Coronary artery (tissue), 2 donors: ENCODE results near the gene QPCT.

Experiments
- DNase-seq: peaks from one replicate; pipeline ENCODE4 v3.0.0-alpha.2; 2017; ENCODE audit warnings: low spot score
- H3K27ac ChIP-seq, 2 donors: fragments of 200-600 bp; sonication (generic); one replicate each; pipeline ENCODE4 v1.5.1; 2016 to 2019
- H3K4me3 ChIP-seq: fragments of 200-600 bp; sonication (generic); 2 replicates; pipeline ENCODE4 v1.5.1; 2016; ENCODE audit warnings: mild to moderate bottlenecking, moderate library complexity
- TF ChIP-seq, protein P1 (sequence below): fragments of 200-600 bp; sonication (generic); IDR thresholded peaks from one replicate; pipeline ENCODE4 v1.5.1; 2019; ENCODE audit warnings: antibody characterized with exemption

The QPCT gene

DNA sequence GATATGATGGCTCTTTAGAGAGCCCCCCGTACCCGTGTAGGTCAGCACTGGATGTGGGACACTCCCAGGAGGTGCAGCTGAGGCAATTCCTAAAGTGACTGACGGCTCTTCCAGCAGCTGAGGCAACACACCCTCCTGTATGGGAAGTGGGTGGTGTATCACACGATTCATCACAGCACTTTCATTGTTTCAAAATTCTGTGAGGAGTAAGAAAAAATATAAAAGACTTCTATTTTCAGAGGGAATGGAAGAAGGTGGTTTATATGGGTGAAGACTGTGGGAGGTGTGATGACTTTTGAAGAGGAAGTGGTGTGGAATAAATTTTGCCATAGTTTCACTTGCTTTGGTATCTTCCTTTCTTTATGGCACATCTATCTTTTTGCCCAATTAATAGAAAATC lies 22.3 kb downstream of the QPCT start:
- DNase-seq: no peak
- TF ChIP-seq, protein P1, sequence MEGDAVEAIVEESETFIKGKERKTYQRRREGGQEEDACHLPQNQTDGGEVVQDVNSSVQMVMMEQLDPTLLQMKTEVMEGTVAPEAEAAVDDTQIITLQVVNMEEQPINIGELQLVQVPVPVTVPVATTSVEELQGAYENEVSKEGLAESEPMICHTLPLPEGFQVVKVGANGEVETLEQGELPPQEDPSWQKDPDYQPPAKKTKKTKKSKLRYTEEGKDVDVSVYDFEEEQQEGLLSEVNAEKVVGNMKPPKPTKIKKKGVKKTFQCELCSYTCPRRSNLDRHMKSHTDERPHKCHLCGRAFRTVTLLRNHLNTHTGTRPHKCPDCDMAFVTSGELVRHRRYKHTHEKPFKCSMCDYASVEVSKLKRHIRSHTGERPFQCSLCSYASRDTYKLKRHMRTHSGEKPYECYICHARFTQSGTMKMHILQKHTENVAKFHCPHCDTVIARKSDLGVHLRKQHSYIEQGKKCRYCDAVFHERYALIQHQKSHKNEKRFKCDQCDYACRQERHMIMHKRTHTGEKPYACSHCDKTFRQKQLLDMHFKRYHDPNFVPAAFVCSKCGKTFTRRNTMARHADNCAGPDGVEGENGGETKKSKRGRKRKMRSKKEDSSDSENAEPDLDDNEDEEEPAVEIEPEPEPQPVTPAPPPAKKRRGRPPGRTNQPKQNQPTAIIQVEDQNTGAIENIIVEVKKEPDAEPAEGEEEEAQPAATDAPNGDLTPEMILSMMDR: no peak
- H3K27ac ChIP-seq: no peak overlapping the region
- no peak overlapping the region for H3K4me3 ChIP-seq

DNA sequence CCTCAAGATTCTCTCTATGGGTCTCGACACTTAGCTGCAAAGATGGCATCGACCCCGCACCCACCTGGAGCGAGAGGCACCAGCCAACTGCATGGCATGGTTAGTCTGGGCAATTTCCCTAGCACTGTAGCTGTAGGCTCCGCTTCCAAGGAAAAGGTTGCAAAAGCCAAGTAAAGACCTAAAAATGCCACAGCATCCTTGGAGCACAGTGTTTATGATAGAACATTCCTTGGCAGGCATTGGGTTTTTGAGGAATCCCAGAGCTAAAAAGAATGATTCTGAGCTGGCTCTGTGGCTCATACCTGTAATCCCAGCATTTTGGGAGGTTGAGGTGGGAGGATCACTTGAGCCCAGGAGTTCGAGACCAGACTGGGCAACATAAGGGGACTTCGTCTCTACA lies 22.9 kb downstream of the QPCT start:
- DNase-seq: no peak
- H3K4me3 ChIP-seq: no peak overlapping the region
- H3K27ac ChIP-seq: no peak overlapping the region
- TF ChIP-seq, protein P1: no peak

DNA sequence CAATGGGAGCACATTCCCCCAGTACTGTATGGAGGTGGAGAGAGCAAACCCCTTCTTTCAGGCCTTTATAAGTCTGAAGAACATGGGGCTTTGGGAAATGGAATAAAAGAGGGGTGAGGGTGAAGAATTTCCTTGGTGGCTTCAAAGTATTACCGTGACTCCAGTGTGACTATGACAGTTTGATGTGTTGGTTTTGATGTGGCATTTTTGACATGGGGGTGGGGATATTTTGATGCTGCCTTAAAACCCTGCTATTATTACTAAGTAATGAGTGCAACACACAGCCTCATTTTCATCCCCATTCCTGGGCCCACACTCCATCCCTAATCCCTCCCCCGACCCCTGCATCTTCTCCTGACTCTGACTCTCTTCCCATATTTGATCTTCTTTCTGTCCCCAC lies 23.6 kb downstream of the QPCT start:
- TF ChIP-seq, protein P1: no peak
- Histone ChIP-seq H3K4me3 (no peak overlapping the region), H3K27ac (no peak overlapping the region)
- no peak for DNase-seq

DNA sequence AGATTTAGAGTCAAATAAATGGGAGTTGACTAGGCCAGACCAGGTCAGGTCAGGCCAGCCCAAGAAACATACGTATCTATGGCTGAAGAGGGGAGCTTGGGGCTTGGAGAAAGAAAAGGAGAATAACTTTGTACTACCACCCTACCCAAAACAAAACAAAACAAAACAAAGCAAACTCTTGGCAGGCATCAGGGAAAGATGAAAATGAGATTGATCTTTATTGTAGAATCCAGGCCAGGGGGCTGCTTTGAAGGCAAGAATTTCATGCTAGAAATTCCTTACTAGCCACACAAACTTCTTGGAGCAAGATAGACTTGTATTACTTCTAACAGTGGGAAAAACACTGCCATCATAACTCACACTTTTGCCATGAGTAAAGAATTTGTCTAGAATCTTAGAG lies 26.2 kb downstream of the QPCT start:
- DNase-seq: no peak
- no peak overlapping the region for H3K4me3 ChIP-seq
- TF ChIP-seq, protein P1: no peak
- H3K27ac ChIP-seq: no peak overlapping the region

DNA sequence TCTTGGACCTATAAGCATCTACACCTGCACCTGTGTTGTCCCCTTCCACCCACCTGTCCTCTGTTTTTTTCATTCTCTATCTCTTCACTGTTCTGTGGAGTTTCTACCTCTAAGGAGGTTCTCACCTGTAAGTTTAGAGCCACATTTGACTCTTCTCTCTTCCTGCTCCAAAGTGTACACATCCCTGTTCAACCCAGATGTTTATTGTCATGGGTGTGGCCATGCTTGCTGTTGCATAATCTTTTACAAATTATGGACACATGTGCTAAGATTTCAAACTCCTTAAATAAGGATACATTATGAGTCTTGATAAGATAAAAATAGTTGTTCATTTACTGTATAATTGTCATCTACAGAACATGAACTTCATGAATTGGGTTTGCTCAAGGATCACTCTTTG lies 27.6 kb downstream of the QPCT start:
- no peak for DNase-seq
- H3K4me3 ChIP-seq: no peak overlapping the region
- TF ChIP-seq, protein P1: no peak
- no peak overlapping the region for H3K27ac ChIP-seq

DNA sequence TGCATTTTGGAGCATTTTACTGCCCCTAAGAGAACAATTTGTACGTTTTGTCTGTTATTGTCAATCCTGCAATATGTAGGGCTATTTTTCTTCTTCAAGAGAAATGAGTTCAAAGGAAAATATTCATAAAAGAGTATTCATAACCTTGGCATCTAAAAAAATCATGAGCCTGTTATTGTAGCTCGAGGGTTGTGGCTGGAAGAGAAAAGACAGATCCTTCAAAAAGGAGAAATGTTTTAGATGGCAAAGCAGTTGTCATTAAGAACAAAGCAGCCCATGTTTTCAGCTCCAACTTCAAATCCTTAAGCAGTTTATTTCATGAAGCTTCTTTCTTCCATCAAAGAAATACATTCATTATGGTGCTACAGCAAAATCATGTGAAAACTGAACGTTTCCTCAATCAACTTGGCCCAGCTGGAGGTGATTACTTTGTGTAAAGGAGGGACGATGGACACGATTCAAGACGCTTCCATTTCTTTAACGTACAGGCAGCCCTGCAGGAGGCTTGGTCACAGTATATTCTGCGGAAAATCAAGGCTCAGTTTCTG lies 31.4 kb downstream of the QPCT start:
- DNase-seq: no peak
- no peak overlapping the region for H3K27ac ChIP-seq

More for the DNA sequence above, 31.4 kb downstream of the QPCT start:
- H3K4me3 ChIP-seq: no peak overlapping the region
- TF ChIP-seq, protein P1: no peak
